ENCODE data around the gene SERPINB8. TPM values are rescaled to one million over a fixed set of nuclear protein-coding genes. Genes with fewer than 3 reads are reported as not detected.

The SERPINB8 gene
- total RNA-seq, 3 donors from 2014 or later: 10.7 to 27.3 (median 12.3) TPM

DNA sequence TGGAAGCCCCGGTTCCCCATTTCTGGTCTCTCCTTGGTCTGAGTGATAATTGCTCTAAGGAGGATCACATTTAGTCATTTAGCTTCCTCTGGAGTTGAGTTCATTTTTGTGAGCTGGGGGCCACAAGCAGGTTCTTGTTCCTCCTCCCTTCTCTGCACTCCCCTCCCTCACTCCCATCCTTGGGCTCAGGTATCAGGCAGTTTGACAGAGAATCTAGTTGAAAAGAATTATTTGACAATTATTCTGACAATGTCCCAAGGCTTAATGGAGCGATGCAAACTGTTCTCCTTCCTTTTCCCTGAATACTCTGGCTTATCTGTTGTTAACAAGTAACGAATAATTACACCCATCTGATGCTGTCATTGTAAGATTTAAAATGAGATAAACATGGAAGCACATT, 61.5 kb downstream of the SERPINB8 start:
- ATAC-seq: no peak
- Histone ChIP-seq H3K4me3 (no peak overlapping the region), H3K4me1 (ENCODE audit: low read depth) (no peaks in the 10 kb centered on the region), H3K36me3 (ENCODE audit: low read depth) (no peaks in the 10 kb centered on the region), H3K9me3 (no peaks in the 10 kb centered on the region)
- TF ChIP-seq, protein P1, sequence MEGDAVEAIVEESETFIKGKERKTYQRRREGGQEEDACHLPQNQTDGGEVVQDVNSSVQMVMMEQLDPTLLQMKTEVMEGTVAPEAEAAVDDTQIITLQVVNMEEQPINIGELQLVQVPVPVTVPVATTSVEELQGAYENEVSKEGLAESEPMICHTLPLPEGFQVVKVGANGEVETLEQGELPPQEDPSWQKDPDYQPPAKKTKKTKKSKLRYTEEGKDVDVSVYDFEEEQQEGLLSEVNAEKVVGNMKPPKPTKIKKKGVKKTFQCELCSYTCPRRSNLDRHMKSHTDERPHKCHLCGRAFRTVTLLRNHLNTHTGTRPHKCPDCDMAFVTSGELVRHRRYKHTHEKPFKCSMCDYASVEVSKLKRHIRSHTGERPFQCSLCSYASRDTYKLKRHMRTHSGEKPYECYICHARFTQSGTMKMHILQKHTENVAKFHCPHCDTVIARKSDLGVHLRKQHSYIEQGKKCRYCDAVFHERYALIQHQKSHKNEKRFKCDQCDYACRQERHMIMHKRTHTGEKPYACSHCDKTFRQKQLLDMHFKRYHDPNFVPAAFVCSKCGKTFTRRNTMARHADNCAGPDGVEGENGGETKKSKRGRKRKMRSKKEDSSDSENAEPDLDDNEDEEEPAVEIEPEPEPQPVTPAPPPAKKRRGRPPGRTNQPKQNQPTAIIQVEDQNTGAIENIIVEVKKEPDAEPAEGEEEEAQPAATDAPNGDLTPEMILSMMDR (IDR thresholded peaks at IDR 0.05): no peak
- no peak for DNase-seq
- intact Hi-C loops (cut with DNase I, micrococcal nuclease): no loop called here

DNA sequence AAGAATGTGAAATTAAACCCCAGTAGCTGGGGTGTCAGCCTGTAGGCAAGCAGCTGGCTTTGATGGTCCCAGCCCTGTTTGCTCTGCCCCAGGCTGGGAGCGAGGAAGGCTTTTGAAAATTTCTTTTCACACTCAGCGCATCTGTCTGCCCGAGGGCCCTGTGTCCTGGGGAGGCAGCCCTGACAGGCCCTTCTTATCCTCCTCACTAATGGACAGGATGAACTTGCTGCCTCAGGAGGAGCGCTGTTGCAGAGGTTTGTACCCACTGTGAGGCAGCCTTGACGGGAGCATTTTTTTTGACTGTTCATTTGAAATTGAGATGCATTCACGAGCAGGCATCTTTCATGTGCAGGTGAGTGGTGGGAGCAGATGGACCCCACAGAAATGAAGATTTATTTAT, 62.4 kb downstream of the SERPINB8 start:
- Histone ChIP-seq H3K9me3 (no peaks in the 10 kb centered on the region), H3K4me1 (ENCODE audit: low read depth) (no peaks in the 10 kb centered on the region), H3K4me3 (no peak overlapping the region), H3K36me3 (ENCODE audit: low read depth) (no peaks in the 10 kb centered on the region)
- intact Hi-C loops (cut with DNase I, micrococcal nuclease): no loop called here
- ATAC-seq (no peak), DNase-seq (no peak)
- TF ChIP-seq, protein P1 (IDR thresholded peaks at IDR 0.05): no peak

DNA sequence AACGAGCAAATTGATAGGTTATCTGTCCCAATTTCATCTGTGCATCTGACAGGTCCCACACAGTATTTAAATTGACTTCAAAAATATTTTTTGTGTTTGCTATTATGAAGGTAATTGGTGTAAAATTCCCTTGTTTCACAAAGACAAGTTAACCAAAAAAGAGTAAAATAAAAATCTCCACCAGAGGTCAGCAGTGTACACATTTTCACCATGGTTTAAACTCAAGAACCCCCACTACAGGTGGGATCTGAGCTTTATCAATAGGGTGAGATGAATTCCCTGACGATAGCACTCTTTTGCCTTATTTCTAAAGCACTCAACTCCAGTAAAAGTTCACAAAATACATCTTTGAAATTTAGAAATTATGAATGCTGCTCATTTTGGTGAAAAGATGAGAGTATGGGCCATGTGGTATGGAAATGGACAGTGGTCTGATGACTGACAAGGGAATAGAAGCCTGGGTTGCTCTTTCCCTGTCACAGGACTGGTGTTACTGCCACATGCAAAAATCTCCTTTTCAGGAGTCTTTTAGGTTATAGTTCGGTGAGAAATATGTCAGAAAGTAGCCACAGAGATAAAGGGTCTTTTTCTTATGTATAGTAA, 68.0 kb downstream of the SERPINB8 start:
- ATAC-seq: no peak
- Histone ChIP-seq H3K4me3 (no peak overlapping the region), H3K36me3 (ENCODE audit: low read depth) (no peaks in the 10 kb centered on the region), H3K9me3 (no peaks in the 10 kb centered on the region), H3K4me1 (ENCODE audit: low read depth) (no peaks in the 10 kb centered on the region)
- DNase-seq: no peak
- intact Hi-C loops (cut with DNase I, micrococcal nuclease): no loop called here
- TF ChIP-seq, protein P1 (IDR thresholded peaks at IDR 0.05): no peak

Other genes starting within 250 kb of the SERPINB8 start
- not detected for gene SERPINB7, start 194.7 kb upstream of the SERPINB8 start, total RNA-seq
- not detected for gene SERPINB2, start 82.4 kb upstream of the SERPINB8 start, total RNA-seq
- not detected for gene SERPINB10, start 62.1 kb upstream of the SERPINB8 start, total RNA-seq
- under 1 TPM in 2 of 3 donors, not detected in 1; 0.22 to 0.38 TPM for gene HMSD, start 20.8 kb upstream of the SERPINB8 start, total RNA-seq
- not detected for gene LINC00305, start 179.0 kb downstream of the SERPINB8 start, total RNA-seq